HG03066 (cell line): ENCODE results near the gene UBR2.
"Not testable (repeated sequence)": the region's sequence is repeated elsewhere in the genome, so short reads cannot be mapped to it uniquely, and the experiment has no call there.

Experiments
- ATAC-seq: cut with Tn5 transposase; IDR thresholded peaks from one replicate; pipeline ENCODE4 v1.9.1; 2021; ENCODE audit warnings: low read depth; ENCODE audit not compliant: unreplicated experiment

Gene UBR2

DNA sequence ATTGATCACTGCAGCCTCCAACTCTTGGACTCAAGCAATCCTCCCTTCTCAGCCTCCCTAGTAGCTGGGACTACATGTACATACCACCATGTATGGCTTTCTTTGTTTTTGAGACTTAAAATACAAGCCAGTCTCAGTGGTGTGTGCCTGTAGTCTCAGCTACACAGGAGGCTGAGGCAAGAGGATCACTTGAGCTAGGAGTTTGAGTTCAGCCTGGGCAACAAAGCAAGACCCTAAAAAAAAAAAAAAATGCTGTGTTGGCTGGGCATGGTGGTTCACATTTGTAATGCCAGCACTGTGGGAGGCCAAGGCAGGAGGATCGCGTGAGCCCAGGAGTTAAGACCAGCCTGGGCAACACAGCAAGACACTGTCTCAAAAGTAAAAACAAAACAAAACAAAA, 51.7 kb downstream of the UBR2 start:
- no peak for ATAC-seq

- ATAC-seq, result no peak
These were observed 52.9 kb downstream of the UBR2 start for GRCh38 chr6:42616716-42617115.

DNA sequence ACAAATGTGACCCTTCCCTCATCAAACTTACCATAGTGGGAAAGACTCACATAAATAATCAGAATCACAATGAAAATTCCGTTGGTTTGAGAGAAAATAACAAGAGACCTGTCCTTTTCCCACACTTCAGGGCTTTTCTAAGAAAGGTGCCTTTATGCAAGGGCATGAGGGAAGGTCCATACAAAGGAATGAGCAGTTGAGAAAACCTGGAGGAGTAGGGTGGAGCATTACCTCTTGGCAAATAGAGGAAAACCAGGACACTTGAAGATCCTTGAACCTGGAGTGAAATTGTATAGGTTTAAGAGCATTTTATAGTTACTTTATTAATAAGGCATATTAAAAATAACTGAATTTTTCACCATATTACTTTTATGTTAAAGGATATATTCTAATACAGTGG, 54.3 kb downstream of the UBR2 start:
- no peak for ATAC-seq

DNA sequence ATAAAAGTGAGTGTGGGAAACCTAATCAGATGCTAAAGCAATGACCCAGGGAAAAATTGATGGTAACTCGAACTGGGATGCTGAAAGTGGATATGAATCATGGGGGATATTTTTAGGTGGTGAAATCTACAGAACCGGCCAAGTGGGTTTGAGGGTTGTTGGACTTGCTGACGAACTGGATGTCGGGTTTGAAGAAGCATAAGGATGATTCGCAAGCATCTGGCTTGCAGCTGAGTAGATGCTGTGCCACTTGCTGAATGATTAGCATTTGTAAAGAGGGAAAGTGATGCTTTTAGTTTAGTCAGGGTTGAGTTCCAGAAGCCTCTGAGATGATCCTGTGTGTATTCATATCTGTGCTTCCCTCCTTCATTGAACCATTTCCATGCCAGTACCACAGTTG, 54.9 kb downstream of the UBR2 start:
- no peak for ATAC-seq

GRCh38 chr6:42619963-42620362, 56.1 kb downstream of the UBR2 start:
- ATAC-seq, result no peak

- no peak for ATAC-seq
These were observed 60.8 kb downstream of the UBR2 start for GRCh38 chr6:42624601-42625000.

DNA sequence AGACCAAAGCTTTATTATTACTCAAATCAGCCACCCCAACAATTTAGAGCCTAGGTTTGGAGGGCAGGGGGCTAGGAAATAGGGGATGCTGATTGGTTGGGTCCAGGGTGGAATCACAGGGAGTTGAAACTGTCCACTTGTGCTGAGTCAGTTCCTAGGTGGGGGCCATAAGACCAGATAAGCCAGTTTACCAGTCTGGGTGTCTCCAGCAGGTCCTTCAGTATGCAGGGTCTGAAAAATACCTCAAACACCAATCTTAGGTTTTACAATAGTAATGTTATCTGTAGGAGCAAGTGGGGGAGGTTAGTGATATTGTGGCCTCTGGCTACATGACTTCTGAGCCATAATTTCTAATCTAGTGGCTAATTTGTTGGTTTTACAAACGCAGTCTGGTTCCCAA, 63.2 kb downstream of the UBR2 start:
- ATAC-seq, result no peak

DNA sequence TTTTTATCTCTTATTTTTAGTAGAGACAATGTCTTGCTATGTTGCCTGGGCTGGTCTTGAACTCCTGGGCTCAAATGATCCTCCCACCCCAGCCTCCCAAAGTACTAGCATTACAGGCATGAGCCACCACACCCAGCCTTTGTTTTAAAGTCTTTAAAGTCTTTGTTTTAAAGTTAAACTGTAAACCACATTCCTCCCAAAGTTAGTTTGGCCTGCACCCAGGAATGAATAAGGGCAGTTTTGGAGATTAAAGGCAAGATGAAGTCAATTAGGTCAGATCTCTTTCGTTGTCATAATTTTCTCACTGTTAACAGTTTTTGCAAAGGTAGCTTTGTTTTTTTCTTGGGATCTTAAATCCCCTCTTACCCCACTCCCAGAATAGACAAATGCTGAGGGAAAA, 63.8 kb downstream of the UBR2 start:
- no peak for ATAC-seq

- no peak for ATAC-seq
These were observed 64.8 kb downstream of the UBR2 start for GRCh38 chr6:42628604-42629003.

- ATAC-seq, result no peak
These were observed 66.0 kb downstream of the UBR2 start for GRCh38 chr6:42629845-42630244.

DNA sequence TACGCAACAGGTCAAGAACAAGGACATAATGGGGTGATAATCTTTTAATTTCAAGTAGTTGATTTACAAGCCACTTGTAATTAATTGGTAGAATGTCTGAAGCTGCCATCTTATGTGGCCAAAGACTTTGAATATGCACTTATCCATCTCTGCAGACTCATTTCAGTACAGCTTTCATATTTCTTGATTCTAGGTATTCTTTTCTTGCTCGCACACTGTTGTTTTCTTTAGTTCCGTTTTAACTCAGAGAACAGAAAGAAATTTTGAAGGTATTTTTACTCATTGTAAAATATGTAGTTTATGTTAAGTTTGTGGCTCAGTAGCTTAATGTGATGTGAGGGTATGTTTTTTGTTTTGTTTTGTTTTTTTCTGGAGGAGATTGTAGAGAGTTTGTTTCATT, 73.9 kb downstream of the UBR2 start:
- ATAC-seq, result no peak

GRCh38 chr6:42642794-42643193, 79.0 kb downstream of the UBR2 start:
- ATAC-seq, result no peak

GRCh38 chr6:42644211-42644610, 80.4 kb downstream of the UBR2 start:
- no peak for ATAC-seq

- ATAC-seq, result no peak
These were observed 88.4 kb downstream of the UBR2 start for GRCh38 chr6:42652024-42652746.

- no peak for ATAC-seq
These were observed 90.0 kb downstream of the UBR2 start for GRCh38 chr6:42653851-42654250.

- no peak for ATAC-seq
These were observed 96.0 kb downstream of the UBR2 start for GRCh38 chr6:42659806-42660205.

DNA sequence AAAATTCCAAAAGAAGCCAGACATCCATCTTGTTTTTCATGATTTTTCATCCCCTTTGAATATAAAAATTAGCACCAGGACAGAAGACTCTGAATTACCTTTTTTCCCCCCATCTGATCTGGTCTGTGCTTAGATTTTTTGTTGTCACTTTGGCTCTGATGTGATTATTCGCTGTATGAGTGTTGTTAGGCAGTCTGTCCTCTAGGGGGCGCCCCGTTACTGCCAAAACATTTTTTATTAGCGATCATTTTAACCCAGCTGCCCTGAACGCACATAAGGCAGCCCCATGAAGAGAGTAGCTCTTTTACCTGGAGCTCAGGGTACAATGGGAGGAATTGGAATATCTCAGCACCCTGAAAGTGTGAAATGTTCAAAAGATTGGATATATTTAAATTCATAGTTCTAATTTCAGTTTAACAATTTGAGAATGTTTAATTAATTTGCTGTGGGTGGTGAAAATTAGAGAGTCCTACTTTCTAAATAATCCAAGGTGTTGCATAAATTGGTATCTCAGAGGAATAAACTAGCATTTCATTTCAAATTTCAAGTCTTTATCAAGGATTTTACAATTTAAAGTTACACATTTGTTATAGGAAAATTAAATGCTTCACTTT, 97.8 kb downstream of the UBR2 start:
- no peak for ATAC-seq

- ATAC-seq, result no peak
These were observed 100.9 kb downstream of the UBR2 start for GRCh38 chr6:42664718-42665117.

- not testable (repeated sequence) for ATAC-seq
These were observed 110.5 kb downstream of the UBR2 start for GRCh38 chr6:42674368-42674767.

GRCh38 chr6:42674780-42675179, 111.0 kb downstream of the UBR2 start:
- ATAC-seq, result no peak

GRCh38 chr6:42679358-42679757, 115.5 kb downstream of the UBR2 start:
- ATAC-seq, result no peak

GRCh38 chr6:42688281-42688680, 124.5 kb downstream of the UBR2 start:
- no peak for ATAC-seq
